Esophagus squamous epithelium (tissue), 4 donors: Measurements from ENCODE around the gene PDK2.

ENCODE experiments used
- CTCF ChIP-seq, 6 experiments: fragments of 450-650 bp in 4 of 6; fragments of 200-600 bp in 2 of 6; sonication (generic) in 2 of 6; IDR thresholded peaks; one replicate each; pipeline ENCODE4 v1.5.1; 2016 to 2019; ENCODE audit warnings: antibody characterized with exemption in 6 of 6, mild to moderate bottlenecking in 4 of 6, moderate library complexity in 4 of 6
- POLR2A ChIP-seq, 4 donors: fragments of 450-650 bp; IDR thresholded peaks; one replicate each; pipeline ENCODE4 v1.6.1; 2017; ENCODE audit warnings: antibody characterized with exemption in 4 of 4, mild to moderate bottlenecking in 4 of 4, moderate library complexity in 3 of 4

GRCh38 chr17:50149091-50149416, 53.9 kb downstream of the PDK2 start:
- TF ChIP-seq CTCF (IDR thresholded peaks at IDR 0.05) (no peak), POLR2A (IDR thresholded peaks at IDR 0.05) (no peak)
